SK-N-SH treated with all-trans-retinoic acid at 6 μM for 48 hours (cell line): ENCODE measurements around the gene HSF4.

Experiments
- ARNTL ChIP-seq: fragments of 450-650 bp; formaldehyde crosslinking; IDR thresholded peaks from 2 replicates; pipeline ENCODE4 v1.5.0; 2020; ENCODE audit warnings: low read depth, mild to moderate bottlenecking, moderate library complexity, borderline replicate concordance
- BACH2 ChIP-seq: fragments of 250-450 bp; sonication (Bioruptor Pico); IDR thresholded peaks from 2 replicates; pipeline ENCODE4 v1.9.0; 2021; ENCODE audit warnings: mild to moderate bottlenecking, borderline replicate concordance
- CREB5 ChIP-seq: fragments of 250-450 bp; sonication (Bioruptor Pico); IDR thresholded peaks from 2 replicates; pipeline ENCODE4 v1.5.1; 2020; ENCODE audit warnings: low read depth, mild to moderate bottlenecking, moderate library complexity
- CSRNP3 ChIP-seq: fragments of 250-450 bp; sonication (Bioruptor Pico); IDR thresholded peaks from 2 replicates; pipeline ENCODE4 v1.5.1; 2021; ENCODE audit warnings: mild to moderate bottlenecking, moderate library complexity
- ESRRG ChIP-seq: fragments of 250-450 bp; sonication (Bioruptor Pico); IDR thresholded peaks from 2 replicates; pipeline ENCODE4 v1.6.1; 2021; ENCODE audit warnings: mild to moderate bottlenecking
- PATZ1 ChIP-seq: fragments of 250-450 bp; sonication (Bioruptor Pico); IDR thresholded peaks from 2 replicates; pipeline ENCODE4 v1.8.0; 2020; ENCODE audit warnings: mild to moderate bottlenecking, moderate library complexity, borderline replicate concordance
- PPARA ChIP-seq: fragments of 250-450 bp; sonication (Bioruptor Pico); IDR thresholded peaks from 2 replicates; pipeline ENCODE4 v1.5.0; 2020; ENCODE audit warnings: mild to moderate bottlenecking, borderline replicate concordance
- ZFP3 ChIP-seq: fragments of 250-450 bp; sonication (Bioruptor Pico); IDR thresholded peaks from 2 replicates; pipeline ENCODE4 v1.5.0; 2020; ENCODE audit warnings: mild to moderate bottlenecking, moderate library complexity

GRCh38 chr16:67209565-67209964, 45.0 kb downstream of the HSF4 start:
- TF ChIP-seq ZFP3 (CRISPR knock-in tag) (no peak), PPARA (no peak), ARNTL (CRISPR knock-in tag) (no peak), CSRNP3 (CRISPR knock-in tag) (no peak), BACH2 (CRISPR knock-in tag) (no peak), ESRRG (CRISPR knock-in tag) (no peak), PATZ1 (no peak), CREB5 (no peak)
